Activated CD8-positive, alpha-beta T cell treated with anti-CD3 and anti-CD28 coated beads for 36 hours (primary cell): ENCODE data around the gene PIM2. TPM values are rescaled to one million over a fixed set of nuclear protein-coding genes. Genes with fewer than 3 reads are reported as not detected.
A peak's percentile ranks its signal among the peaks of the same experiment; 100 is the strongest.

ENCODE experiments used
- ATAC-seq: fragments of 200-7000 bp; cut with Tn5 transposase; one replicate; pipeline ENCODE4 v1.10.0; 2021; ENCODE audit warnings: mild to moderate bottlenecking, moderate library complexity
- CTCF ChIA-PET: fragments of 350-600 bp; sonication (Branson Sonifier 250); formaldehyde crosslinking; loops from one replicate; lab custom pipeline; 2021; ENCODE audit warnings: antibody characterized with exemption; lab: Charles Lee
- POLR2A ChIA-PET: fragments of 350-600 bp; sonication (Branson Sonifier 250); formaldehyde crosslinking; loops from one replicate; lab custom pipeline; 2021; ENCODE audit warnings: antibody characterized with exemption; lab: Charles Lee
- DNase-seq: peaks from one replicate; pipeline ENCODE4 v3.0.0-alpha.2; 2020
- H3K27ac Mint-ChIP-seq: one replicate; pipeline ENCODE4 v1.8.0; 2021; ENCODE audit warnings: mild to moderate bottlenecking, mixed read lengths
- H3K27me3 Mint-ChIP-seq: one replicate; pipeline ENCODE4 v1.8.0; 2021; ENCODE audit warnings: mixed read lengths
- H3K36me3 Mint-ChIP-seq: one replicate; pipeline ENCODE4 v1.8.0; 2021; ENCODE audit warnings: low read depth, mixed read lengths
- H3K4me1 Mint-ChIP-seq: one replicate; pipeline ENCODE4 v1.8.0; 2021; ENCODE audit warnings: low read depth, mixed read lengths
- H3K4me3 Mint-ChIP-seq: one replicate; pipeline ENCODE4 v1.8.0; 2021; ENCODE audit warnings: mild to moderate bottlenecking, moderate library complexity, mixed read lengths
- H3K9me3 Mint-ChIP-seq: one replicate; pipeline ENCODE4 v1.8.0; 2021; ENCODE audit warnings: mixed read lengths
- intact Hi-C: fragments of 100-400 bp; cut with micrococcal nuclease; formaldehyde crosslinking; loops from one replicate; pipeline ENCODE4 v1.10.0; 2022
- total RNA-seq, 2 experiments: library from RNA; stranded (reverse); gene quantifications; one replicate each; pipeline ENCODE4 v1.2.3, GENCODE V29; 2021
- TF ChIP-seq, protein P1 (sequence below): fragments of 200-600 bp; IDR thresholded peaks from one replicate; pipeline ENCODE4 v1.8.0; 2022; ENCODE audit warnings: antibody characterized with exemption, mild to moderate bottlenecking

PIM2 gene
- total RNA-seq, 2 experiments from 2014 or later = 169 to 177 TPM

DNA sequence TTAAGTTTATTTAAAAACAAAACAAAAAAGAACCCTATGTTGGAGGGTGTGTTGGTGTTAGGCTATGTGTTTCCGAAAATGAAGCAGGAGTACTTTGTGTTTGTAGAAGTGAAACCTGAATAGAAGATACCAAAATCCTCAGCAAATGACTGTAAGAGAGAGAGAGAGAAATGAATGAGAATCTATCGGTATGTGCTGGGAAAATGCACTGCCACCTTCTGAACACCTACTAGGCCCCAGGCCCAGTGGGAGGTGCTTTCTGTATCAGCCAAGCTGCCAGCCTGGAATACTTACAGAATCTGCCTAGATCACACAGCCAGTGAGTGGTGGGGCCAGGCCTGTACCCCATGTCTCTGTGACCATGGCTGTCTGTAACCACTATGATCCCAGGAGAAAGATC is 14.9 kb upstream of the PIM2 start:
- POLR2A ChIA-PET = interaction anchor here (0.7 to 1.8 kb wide), 3 partner anchors 12 to 34 kb away, joined by 3 to 7 read pairs (median 4); no protein-coding TSS in a partner anchor
- H3K27me3 Mint-ChIP-seq = no peaks in the 10 kb centered on the region
- H3K4me3 Mint-ChIP-seq = peak overlapping the region; percentile 37
- TF ChIP-seq, protein P1, sequence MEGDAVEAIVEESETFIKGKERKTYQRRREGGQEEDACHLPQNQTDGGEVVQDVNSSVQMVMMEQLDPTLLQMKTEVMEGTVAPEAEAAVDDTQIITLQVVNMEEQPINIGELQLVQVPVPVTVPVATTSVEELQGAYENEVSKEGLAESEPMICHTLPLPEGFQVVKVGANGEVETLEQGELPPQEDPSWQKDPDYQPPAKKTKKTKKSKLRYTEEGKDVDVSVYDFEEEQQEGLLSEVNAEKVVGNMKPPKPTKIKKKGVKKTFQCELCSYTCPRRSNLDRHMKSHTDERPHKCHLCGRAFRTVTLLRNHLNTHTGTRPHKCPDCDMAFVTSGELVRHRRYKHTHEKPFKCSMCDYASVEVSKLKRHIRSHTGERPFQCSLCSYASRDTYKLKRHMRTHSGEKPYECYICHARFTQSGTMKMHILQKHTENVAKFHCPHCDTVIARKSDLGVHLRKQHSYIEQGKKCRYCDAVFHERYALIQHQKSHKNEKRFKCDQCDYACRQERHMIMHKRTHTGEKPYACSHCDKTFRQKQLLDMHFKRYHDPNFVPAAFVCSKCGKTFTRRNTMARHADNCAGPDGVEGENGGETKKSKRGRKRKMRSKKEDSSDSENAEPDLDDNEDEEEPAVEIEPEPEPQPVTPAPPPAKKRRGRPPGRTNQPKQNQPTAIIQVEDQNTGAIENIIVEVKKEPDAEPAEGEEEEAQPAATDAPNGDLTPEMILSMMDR = no peak
- H3K36me3 Mint-ChIP-seq = peaks cover 49% of the 10 kb centered on the region
- no peak for DNase-seq
- H3K9me3 Mint-ChIP-seq = no peaks in the 10 kb centered on the region
- peak overlapping the region; percentile 95 for H3K27ac Mint-ChIP-seq
- CTCF ChIA-PET = no interaction called here
- ATAC-seq = no peak
- intact Hi-C loops = no loop called here
- peaks cover 49% of the 10 kb centered on the region for H3K4me1 Mint-ChIP-seq

DNA sequence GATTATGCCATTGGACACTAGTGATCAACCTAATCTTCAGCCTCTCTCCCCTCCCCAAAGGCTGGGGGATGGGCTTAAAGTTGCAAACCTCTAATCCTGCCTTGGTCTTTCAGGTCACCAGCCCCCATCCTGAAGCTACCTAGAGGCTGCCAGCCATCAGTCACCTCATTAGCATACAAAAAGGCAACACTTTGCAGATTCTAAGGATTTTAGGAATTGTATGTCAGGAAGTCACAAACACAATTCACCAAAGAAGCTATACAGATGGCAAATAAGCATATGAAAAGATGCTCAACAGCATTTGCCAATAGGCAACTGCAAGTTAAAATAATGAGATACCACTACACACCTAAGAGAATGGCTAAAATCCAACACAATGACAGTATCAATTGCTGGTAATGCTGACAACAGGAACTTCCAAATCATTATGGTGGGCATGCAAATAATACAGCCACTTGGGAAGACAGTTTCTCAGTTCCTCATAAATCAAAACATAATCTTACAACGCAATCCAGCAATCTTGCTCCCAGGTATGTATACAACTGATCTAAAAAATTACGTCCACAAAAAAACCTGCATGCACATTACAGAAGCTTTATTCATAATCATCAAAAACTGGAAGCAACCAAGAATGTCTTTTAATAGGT is 9.0 kb upstream of the PIM2 start:
- Mint-ChIP-seq H3K27ac (no peak overlapping the region), H3K36me3 (peaks cover 28% of the 10 kb centered on the region), H3K4me1 (peaks cover 28% of the 10 kb centered on the region), H3K27me3 (no peaks in the 10 kb centered on the region), H3K4me3 (no peak overlapping the region), H3K9me3 (no peaks in the 10 kb centered on the region)
- POLR2A ChIA-PET = interaction anchor here (0.7 to 1.9 kb wide), 3 partner anchors 8 to 29 kb away, joined by 3 to 11 read pairs (median 5); partner anchors contain the start of gene OTUD5
- ATAC-seq (no peak), DNase-seq (no peak)
- intact Hi-C loops = no loop called here
- CTCF ChIA-PET = interaction anchor here (1.2 kb wide), 1 partner anchor 9 kb away, joined by 3 read pairs; no protein-coding TSS in a partner anchor
- TF ChIP-seq, protein P1 = no peak

DNA sequence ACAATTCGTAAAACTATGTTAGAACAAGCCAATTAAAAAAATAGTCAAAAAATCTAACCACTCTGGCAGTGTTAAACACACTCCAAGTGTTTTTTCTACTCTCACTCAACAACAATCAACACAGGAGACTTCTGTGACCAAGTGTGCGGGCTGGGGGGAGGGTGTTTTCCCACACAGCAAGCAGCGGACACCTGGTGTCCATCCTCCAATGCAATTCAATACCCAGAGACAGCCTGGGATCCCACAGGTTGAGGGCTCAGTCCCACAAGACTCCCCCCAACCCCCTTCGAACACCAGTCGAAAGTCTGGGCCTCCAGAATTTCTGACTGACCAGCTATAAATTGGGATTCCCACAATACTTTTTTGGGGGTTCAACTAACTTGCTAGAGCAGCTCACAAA is 8.3 kb upstream of the PIM2 start:
- intact Hi-C loops = no loop called here
- Mint-ChIP-seq H3K27me3 (no peaks in the 10 kb centered on the region), H3K27ac (no peak overlapping the region), H3K4me3 (no peak overlapping the region), H3K9me3 (no peaks in the 10 kb centered on the region), H3K4me1 (peaks cover 33% of the 10 kb centered on the region), H3K36me3 (peaks cover 27% of the 10 kb centered on the region)
- POLR2A ChIA-PET = interaction anchor here (0.6 to 1.9 kb wide), 3 partner anchors 11 to 30 kb away, joined by 3 to 11 read pairs (median 3); partner anchors contain the start of gene OTUD5
- TF ChIP-seq, protein P1 = no peak
- ATAC-seq (no peak), DNase-seq (no peak)
- CTCF ChIA-PET = interaction anchor here (1.2 kb wide), 1 partner anchor 10 kb away, joined by 3 read pairs; no protein-coding TSS in a partner anchor

DNA sequence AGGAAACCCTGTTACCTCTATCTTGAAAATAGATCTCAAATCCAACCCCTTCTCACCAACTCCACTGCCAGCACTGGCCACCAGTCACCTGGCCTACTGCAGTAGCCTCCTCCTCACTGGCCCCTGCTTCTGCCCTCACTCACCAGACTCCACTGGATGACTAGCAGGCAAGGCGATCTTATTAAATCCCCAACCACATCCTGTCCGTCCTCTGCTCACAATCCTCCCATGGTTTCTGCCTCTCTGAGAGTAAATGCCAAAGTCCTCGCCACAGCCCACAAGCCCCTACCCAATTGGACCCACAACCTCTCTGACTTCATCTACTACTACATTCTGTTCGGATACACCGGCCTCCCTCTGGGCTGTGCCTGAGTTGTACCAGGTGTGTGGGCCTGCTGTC is 5.4 kb upstream of the PIM2 start:
- Mint-ChIP-seq H3K27me3 (no peaks in the 10 kb centered on the region), H3K4me3 (no peak overlapping the region), H3K9me3 (no peaks in the 10 kb centered on the region), H3K4me1 (peaks cover 53% of the 10 kb centered on the region), H3K36me3 (peaks cover 33% of the 10 kb centered on the region), H3K27ac (peak overlapping the region; percentile 81)
- ChIA-PET POLR2A (interaction anchor here (8.2 kb wide), 1 partner anchor 15 kb away, joined by 172 read pairs; no protein-coding TSS in a partner anchor), CTCF (no interaction called here)
- intact Hi-C loops = no loop called here
- DNase-seq (peak; percentile 52), ATAC-seq (no peak)
- TF ChIP-seq, protein P1 = no peak

DNA sequence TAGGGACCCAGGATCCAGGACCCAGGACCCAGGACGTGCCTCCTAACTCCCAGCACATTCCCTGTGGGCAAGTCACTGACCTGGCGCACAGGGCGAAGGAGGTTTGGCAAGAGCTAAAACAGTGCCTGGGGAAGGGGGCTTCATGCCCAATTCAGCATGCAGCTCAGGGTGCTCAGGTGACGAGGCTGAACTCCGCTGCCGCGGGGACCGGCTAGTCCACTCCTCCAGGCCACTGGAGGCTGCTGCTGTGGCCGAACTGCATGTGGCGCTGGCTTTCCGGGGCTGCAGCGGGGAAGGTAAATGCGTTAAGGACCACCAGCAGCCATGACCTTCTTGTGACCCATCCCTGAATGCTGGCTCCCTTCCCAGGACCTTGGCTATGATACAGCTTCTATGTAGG is 4.9 kb upstream of the PIM2 start:
- intact Hi-C loops = no loop called here
- H3K27ac Mint-ChIP-seq = peak overlapping the region; percentile 81
- H3K4me3 Mint-ChIP-seq = no peak overlapping the region
- ChIA-PET POLR2A (interaction anchor here (8.2 kb wide), 1 partner anchor 16 kb away, joined by 172 read pairs; no protein-coding TSS in a partner anchor), CTCF (no interaction called here)
- no peak for DNase-seq
- TF ChIP-seq, protein P1 = no peak
- no peaks in the 10 kb centered on the region for H3K9me3 Mint-ChIP-seq
- ATAC-seq = no peak
- H3K27me3 Mint-ChIP-seq = no peaks in the 10 kb centered on the region
- peaks cover 53% of the 10 kb centered on the region for H3K4me1 Mint-ChIP-seq
- H3K36me3 Mint-ChIP-seq = peaks cover 35% of the 10 kb centered on the region
